OCI-LY7 (cell line): ENCODE results near the gene LRRC1.

ENCODE experiments used
- EZH2phosphoT487 ChIP-seq: fragments of 200-600 bp; sonication (generic); IDR thresholded peaks from 2 replicates; pipeline ENCODE4 v1.6.1; 2018; ENCODE audit warnings: low read depth, borderline replicate concordance, mild to moderate bottlenecking, mixed run types, antibody characterized with exemption, low read length, moderate library complexity, mixed read lengths
- TF ChIP-seq, protein P1 (sequence below): fragments of 200-600 bp; sonication (generic); conservative IDR thresholded peaks from 2 replicates; pipeline ENCODE4 v1.5.1; 2014; ENCODE audit warnings: mild to moderate bottlenecking, antibody characterized with exemption, low read length, moderate library complexity, mixed read lengths

DNA sequence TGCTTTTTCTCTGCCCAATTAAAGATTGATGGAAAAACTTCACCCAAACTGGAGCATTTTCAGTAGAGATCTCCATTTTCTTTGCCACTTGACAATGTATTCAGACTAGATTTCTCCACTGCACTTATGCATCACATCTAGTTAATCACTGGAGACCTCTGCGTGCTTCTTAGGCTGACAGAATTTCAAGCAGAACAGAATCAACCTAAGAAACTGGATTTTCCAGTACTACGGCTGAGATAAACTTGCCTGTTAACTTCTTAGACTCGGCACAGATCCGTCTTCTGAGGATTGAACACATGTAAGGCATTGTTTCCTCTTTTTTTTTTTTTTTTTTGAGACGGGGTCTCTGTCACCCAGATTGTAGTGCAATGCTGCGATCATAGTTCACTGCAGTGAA is 139.2 kb downstream of the LRRC1 start:
- TF ChIP-seq, protein P1, sequence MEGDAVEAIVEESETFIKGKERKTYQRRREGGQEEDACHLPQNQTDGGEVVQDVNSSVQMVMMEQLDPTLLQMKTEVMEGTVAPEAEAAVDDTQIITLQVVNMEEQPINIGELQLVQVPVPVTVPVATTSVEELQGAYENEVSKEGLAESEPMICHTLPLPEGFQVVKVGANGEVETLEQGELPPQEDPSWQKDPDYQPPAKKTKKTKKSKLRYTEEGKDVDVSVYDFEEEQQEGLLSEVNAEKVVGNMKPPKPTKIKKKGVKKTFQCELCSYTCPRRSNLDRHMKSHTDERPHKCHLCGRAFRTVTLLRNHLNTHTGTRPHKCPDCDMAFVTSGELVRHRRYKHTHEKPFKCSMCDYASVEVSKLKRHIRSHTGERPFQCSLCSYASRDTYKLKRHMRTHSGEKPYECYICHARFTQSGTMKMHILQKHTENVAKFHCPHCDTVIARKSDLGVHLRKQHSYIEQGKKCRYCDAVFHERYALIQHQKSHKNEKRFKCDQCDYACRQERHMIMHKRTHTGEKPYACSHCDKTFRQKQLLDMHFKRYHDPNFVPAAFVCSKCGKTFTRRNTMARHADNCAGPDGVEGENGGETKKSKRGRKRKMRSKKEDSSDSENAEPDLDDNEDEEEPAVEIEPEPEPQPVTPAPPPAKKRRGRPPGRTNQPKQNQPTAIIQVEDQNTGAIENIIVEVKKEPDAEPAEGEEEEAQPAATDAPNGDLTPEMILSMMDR = no peak
- no peak for TF ChIP-seq EZH2phosphoT487
